Measurements from ENCODE around the gene ZYX. TPM values are rescaled to one million over a fixed set of nuclear protein-coding genes. Genes with fewer than 3 reads are reported as not detected.

The ZYX gene
- total RNA-seq, 4 donors from 2014 or later: 48.2 to 138 (median 62.8) TPM

DNA sequence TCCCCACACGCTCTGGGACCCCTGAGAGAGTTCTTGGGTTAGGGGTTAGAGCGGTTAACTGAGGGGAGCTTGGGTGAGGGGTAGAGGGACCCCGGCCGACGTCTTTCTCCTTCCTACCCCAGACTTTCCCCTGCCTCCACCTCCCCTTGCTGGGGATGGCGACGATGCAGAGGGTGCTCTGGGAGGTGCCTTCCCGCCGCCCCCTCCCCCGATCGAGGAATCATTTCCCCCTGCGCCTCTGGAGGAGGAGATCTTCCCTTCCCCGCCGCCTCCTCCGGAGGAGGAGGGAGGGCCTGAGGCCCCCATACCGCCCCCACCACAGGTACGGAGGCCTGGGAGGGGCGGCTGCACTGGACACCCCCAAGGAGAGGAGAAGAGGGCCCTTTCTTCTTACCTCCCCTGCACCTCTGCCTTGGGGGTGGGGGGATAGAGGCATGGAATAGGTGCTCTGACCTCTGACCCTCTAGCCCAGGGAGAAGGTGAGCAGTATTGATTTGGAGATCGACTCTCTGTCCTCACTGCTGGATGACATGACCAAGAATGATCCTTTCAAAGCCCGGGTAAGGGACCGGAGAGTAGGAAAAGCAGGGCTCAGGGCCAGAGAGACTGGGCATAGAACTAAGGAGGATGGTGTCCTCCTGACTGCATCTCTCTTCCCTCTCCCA lies 1.1 kb downstream of the ZYX start:
- TF ChIP-seq, protein P1, sequence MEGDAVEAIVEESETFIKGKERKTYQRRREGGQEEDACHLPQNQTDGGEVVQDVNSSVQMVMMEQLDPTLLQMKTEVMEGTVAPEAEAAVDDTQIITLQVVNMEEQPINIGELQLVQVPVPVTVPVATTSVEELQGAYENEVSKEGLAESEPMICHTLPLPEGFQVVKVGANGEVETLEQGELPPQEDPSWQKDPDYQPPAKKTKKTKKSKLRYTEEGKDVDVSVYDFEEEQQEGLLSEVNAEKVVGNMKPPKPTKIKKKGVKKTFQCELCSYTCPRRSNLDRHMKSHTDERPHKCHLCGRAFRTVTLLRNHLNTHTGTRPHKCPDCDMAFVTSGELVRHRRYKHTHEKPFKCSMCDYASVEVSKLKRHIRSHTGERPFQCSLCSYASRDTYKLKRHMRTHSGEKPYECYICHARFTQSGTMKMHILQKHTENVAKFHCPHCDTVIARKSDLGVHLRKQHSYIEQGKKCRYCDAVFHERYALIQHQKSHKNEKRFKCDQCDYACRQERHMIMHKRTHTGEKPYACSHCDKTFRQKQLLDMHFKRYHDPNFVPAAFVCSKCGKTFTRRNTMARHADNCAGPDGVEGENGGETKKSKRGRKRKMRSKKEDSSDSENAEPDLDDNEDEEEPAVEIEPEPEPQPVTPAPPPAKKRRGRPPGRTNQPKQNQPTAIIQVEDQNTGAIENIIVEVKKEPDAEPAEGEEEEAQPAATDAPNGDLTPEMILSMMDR (IDR thresholded peaks at IDR 0.05): no peak
- DNase-seq (ENCODE audit: low spot score): no peak
- ATAC-seq (ENCODE audit: low FRiP score): no peak

DNA sequence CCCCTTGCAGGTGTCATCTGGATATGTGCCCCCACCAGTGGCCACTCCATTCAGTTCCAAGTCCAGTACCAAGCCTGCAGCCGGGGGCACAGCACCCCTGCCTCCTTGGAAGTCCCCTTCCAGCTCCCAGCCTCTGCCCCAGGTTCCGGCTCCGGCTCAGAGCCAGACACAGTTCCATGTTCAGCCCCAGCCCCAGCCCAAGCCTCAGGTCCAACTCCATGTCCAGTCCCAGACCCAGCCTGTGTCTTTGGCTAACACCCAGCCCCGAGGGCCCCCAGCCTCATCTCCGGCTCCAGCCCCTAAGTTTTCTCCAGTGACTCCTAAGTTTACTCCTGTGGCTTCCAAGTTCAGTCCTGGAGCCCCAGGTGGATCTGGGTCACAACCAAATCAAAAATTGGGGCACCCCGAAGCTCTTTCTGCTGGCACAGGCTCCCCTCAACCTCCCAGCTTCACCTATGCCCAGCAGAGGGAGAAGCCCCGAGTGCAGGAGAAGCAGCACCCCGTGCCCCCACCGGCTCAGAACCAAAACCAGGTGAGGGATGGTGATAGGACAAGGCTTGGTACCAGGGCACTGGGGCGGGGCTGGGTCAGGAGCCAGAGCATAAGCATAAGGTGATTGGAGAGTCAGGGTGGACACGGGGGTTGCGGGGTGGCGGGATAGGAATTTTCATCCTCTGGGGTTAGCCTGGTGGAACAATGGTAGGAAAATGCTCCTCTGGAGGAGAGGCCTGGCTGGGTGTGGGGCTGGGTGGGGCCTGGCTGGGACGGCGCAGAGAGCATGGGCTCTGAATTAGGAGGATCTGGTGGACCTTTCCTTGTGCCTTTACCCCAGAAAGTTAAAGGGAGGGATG lies 1.9 kb downstream of the ZYX start:
- DNase-seq (ENCODE audit: low spot score) (no peak), ATAC-seq (ENCODE audit: low FRiP score) (no peak)
- TF ChIP-seq, protein P1 (IDR thresholded peaks at IDR 0.05): no peak

DNA sequence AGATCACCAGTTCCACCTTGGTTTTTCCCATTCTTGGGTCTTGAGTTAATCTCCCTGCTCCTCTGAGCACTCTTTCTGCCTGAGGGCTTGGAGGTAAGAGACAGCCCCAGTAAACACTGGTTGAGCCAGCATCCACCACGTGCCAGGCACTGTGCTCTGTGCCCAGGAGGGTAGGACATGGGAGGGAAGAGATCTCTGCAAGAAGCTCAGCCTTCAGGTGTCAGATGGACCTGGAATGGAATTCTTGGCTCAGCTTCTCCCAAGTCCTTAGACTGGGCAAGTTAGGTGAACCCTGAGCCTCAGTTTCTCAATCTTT lies 2.5 kb downstream of the ZYX start:
- TF ChIP-seq, protein P1 (IDR thresholded peaks at IDR 0.05): no peak
- DNase-seq (ENCODE audit: low spot score): no peak
- no peak for ATAC-seq (ENCODE audit: low FRiP score)

DNA sequence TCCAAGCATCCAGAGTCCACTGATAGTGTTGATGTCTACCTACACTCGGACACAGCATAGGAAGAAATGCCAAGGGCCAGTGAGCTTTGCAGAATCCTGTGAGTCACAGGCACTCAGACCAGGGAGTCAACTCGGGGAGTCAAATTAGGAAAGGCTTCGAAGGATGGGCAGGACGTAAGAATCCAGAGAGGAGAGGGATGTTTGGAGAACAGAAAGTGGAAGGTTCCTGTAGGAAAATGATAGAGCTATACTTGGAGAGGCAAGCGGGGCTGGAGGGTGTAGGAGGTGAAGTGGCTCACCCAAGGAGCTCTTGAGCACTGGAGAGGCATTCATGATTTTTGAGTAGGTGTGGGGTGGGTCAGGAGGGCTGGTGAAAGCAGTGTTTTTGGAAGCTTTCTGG lies 3.0 kb downstream of the ZYX start:
- ATAC-seq (ENCODE audit: low FRiP score) (no peak), DNase-seq (ENCODE audit: low spot score) (no peak)
- TF ChIP-seq, protein P1 (IDR thresholded peaks at IDR 0.05): no peak

DNA sequence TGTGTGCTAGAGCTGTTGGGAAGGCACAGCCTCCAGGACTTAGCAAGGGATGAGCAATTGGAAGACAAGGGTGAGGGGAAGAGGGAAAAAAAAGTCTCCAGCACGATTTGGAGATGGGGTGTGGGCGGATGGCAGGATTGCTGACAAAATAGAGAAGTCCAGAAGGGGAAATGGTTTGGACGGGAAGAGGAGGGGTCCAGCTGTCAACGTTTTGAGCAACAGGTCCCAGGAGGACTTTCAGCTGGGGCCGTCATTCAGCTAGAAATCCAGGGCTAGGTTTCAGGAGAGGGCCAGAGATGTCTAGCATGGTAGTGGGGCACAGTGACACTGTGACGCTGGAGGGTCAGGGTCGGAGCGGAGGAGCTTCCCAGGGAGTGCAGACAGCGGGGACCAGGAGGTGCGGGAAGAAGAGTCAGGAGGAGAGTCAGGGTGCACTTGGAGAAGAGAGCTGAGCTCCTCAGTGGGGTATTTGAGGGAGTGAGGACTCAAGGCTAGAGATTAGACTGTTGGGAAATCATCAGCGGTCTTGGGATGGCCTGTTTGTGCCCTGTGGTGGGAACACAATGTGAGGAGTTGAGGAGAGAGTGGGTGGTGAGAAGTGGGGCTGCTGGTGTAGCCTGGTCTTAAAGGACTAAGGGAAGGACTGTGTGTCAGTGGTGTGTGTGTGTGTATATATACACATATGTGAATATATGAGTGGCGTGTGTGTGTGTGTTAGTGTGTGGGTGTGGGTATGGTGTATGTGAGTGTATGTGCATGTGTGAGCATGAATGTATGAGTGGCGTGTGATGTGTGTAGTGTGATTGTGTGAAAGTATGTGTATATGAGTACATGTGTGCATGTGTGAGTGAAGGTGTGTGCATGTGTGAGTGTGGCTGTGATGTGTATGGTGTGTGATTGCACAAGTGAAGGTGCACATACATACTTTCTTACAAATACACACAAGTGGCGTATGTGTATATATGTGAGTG lies 3.8 kb downstream of the ZYX start:
- ATAC-seq (ENCODE audit: low FRiP score) (no peak), DNase-seq (ENCODE audit: low spot score) (no peak)
- TF ChIP-seq, protein P1 (IDR thresholded peaks at IDR 0.05): no peak

DNA sequence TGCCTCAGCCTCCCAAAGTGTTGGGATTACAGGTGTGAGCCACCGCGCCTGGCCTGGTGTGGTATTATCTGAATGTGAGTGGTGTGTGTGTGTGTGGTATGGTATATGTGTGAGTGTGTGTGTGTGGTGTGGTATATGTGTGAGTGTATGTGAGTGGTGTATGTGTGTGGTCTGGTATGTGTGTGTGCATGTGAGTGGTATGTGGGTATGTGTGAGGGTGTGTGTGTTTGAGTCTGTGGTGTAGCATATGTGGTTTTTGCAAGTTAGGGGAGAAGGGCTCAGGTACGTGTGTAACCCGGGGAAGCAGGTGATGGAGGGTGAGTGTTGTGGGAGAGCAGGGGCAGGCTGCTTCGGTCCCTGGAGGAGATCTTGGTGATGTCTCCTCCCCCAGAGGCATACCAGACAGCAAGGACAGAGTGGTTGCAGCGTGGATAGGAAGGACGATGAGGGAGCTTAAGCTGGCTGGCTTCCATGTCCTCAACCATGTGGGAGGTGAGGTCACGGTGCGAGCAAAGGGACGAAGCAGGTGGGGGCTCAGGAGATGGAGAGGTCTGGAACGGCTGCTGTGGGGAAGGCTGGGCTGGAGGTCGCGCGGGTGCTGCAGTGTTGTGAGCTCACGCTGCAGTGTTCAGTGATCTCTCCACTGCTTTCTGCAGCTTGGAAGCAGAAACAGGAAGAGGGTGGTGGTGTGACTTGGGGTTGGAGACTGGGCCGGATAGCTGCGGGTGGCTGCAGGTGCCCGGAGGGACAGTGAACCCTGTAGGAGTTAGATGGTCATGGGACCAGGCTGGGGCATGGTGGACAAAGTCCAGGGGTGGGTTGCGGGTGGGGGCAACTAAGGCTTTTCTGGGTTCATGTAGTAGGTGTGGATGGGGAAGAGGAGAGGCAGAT lies 5.0 kb downstream of the ZYX start:
- TF ChIP-seq, protein P1 (IDR thresholded peaks at IDR 0.05): no peak
- DNase-seq (ENCODE audit: low spot score) (peak; percentile 19), ATAC-seq (ENCODE audit: low FRiP score) (no peak)

All from omental fat pad (tissue), 4 donors.